DND-41 (cell line): ENCODE results near the gene RBM20.

Source experiments
- CTCF ChIP-seq: IDR thresholded peaks from 2 replicates; pipeline ENCODE4 v1.5.1; 2012; ENCODE audit warnings: borderline replicate concordance, low read length, moderate library complexity, mild to moderate bottlenecking; ENCODE audit not compliant: poor library complexity, severe bottlenecking; ENCODE audit errors: extremely low read depth
- EZH2 ChIP-seq: IDR thresholded peaks from 3 replicates; pipeline ENCODE4 v1.6.1; 2012; ENCODE audit warnings: borderline replicate concordance, low read depth, mild to moderate bottlenecking, moderate library complexity, low read length, inconsistent platforms; ENCODE audit not compliant: severe bottlenecking

GRCh38 chr10:110806335-110806734 is 162.2 kb downstream of the RBM20 start:
- TF ChIP-seq CTCF (no peak), EZH2 (no peak)
